Right ventricle myocardium inferior (tissue), 1 donor: Measurements from ENCODE around the gene GCH1. TPM values are rescaled to one million over a fixed set of nuclear protein-coding genes. Genes with fewer than 3 reads are reported as not detected.

ENCODE experiments used
- ATAC-seq: fragments of 200-7000 bp; cut with Tn5 transposase; one replicate; pipeline ENCODE4 v1.9.1; 2020; ENCODE audit warnings: mild to moderate bottlenecking, moderate library complexity
- DNase-seq: peaks from one replicate; pipeline ENCODE4 v3.0.0; 2021; ENCODE audit errors: missing footprints
- intact Hi-C: fragments of 100-400 bp; cut with DNase I; formaldehyde crosslinking; loops from one replicate; pipeline ENCODE4 v1.11.0; 2022
- total RNA-seq: library from RNA; stranded (reverse); fragmentation: NEBNext Ultra II Directional; extraction: Animal tissue kit (Norgen Biotek cat#: 25700); gene quantifications from one replicate; pipeline ENCODE4 v1.2.1, GENCODE V29; 2021
- donor health status: DM: no; HTN: yes; CAD: no; lungs with severe emphysema.

The GCH1 gene
- total RNA-seq, 1 donor from 2014 or later = 2.4 TPM

- no peak for DNase-seq
- ATAC-seq = no peak
- intact Hi-C loops = no loop called here
Observed at GRCh38 chr14:54838931-54839512, 63.6 kb downstream of the GCH1 start.

GRCh38 chr14:54837508-54838149 lies 65.0 kb downstream of the GCH1 start:
- DNase-seq (no peak), ATAC-seq (no peak)
- intact Hi-C loops = no loop called here

- intact Hi-C loops = no loop called here
Observed at GRCh38 chr14:54836231-54836630, 66.4 kb downstream of the GCH1 start.

GRCh38 chr14:54834727-54835126 lies 67.9 kb downstream of the GCH1 start:
- ATAC-seq = no peak
- no peak for DNase-seq
- intact Hi-C loops = no loop called here

More at GRCh38 chr14:54836231-54836630, 66.4 kb downstream of the GCH1 start:
- DNase-seq (no peak), ATAC-seq (no peak)

- ATAC-seq (no peak), DNase-seq (no peak)
- intact Hi-C loops = no loop called here
Observed at GRCh38 chr14:54834081-54834480, 68.5 kb downstream of the GCH1 start.

- intact Hi-C loops = no loop called here
- no peak for DNase-seq
- no peak for ATAC-seq
Observed at GRCh38 chr14:54830650-54831049, 72.0 kb downstream of the GCH1 start.

- intact Hi-C loops = no loop called here
- DNase-seq (no peak), ATAC-seq (no peak)
Observed at GRCh38 chr14:54829486-54830224, 73.0 kb downstream of the GCH1 start.

- no peak for ATAC-seq
- DNase-seq = no peak
- intact Hi-C loops = no loop called here
Observed at GRCh38 chr14:54828037-54828436, 74.6 kb downstream of the GCH1 start.

- intact Hi-C loops = no loop called here
- no peak for ATAC-seq
- DNase-seq = no peak
Observed at GRCh38 chr14:54823757-54824549, 78.7 kb downstream of the GCH1 start.

- ATAC-seq = no peak
- intact Hi-C loops = no loop called here
- no peak for DNase-seq
Observed at GRCh38 chr14:54822685-54823084, 79.9 kb downstream of the GCH1 start.

- intact Hi-C loops = no loop called here
Observed at GRCh38 chr14:54818201-54819133, 84.2 kb downstream of the GCH1 start.

GRCh38 chr14:54817506-54817905 lies 85.1 kb downstream of the GCH1 start:
- DNase-seq (no peak), ATAC-seq (no peak)
- intact Hi-C loops = no loop called here

More at GRCh38 chr14:54818201-54819133, 84.2 kb downstream of the GCH1 start:
- DNase-seq (no peak), ATAC-seq (no peak)

- ATAC-seq = no peak
- intact Hi-C loops = no loop called here
Observed at GRCh38 chr14:54816450-54816849, 86.2 kb downstream of the GCH1 start.

GRCh38 chr14:54815515-54815914 lies 87.1 kb downstream of the GCH1 start:
- no peak for DNase-seq

More at GRCh38 chr14:54816450-54816849, 86.2 kb downstream of the GCH1 start:
- DNase-seq = no peak

GRCh38 chr14:54815016-54815415 lies 87.6 kb downstream of the GCH1 start:
- no peak for DNase-seq
- peak; percentile 28 for ATAC-seq

More at GRCh38 chr14:54815515-54815914, 87.1 kb downstream of the GCH1 start:
- intact Hi-C loops = no loop called here
- no peak for ATAC-seq

GRCh38 chr14:54814076-54814475 lies 88.5 kb downstream of the GCH1 start:
- intact Hi-C loops = no loop called here
- ATAC-seq (no peak), DNase-seq (no peak)

More at GRCh38 chr14:54815016-54815415, 87.6 kb downstream of the GCH1 start:
- intact Hi-C loops = no loop called here

- DNase-seq (no peak), ATAC-seq (no peak)
- intact Hi-C loops = no loop called here
Observed at GRCh38 chr14:54813081-54813480, 89.5 kb downstream of the GCH1 start.

- ATAC-seq = no peak
- intact Hi-C loops = no loop called here
Observed at GRCh38 chr14:54812617-54813016, 90.0 kb downstream of the GCH1 start.

More at GRCh38 chr14:54812617-54813016, 90.0 kb downstream of the GCH1 start:
- no peak for DNase-seq
